HAP-1 (cell line): ENCODE results near the gene PTRHD1.
A peak's percentile ranks its signal among the peaks of the same experiment; 100 is the strongest.

Source experiments
- DNase-seq, 2 experiments: peaks; one replicate each; pipeline ENCODE4 v3.0.0-alpha.2; 2016 to 2020; ENCODE audit warnings: low spot score in 2 of 2
- H3K27me3 ChIP-seq: fragments of 250-450 bp; sonication (Bioruptor Pico); 2 replicates; pipeline ENCODE4 v1.5.1; 2020; ENCODE audit warnings: low read depth, mild to moderate bottlenecking, moderate library complexity
- H3K36me3 ChIP-seq: fragments of 250-450 bp; sonication (Bioruptor Pico); replicated peaks from 2 replicates; pipeline ENCODE4 v1.5.1; 2020; ENCODE audit warnings: mild to moderate bottlenecking
- H3K4me1 ChIP-seq: fragments of 250-450 bp; sonication (Bioruptor Pico); 2 replicates; pipeline ENCODE4 v1.5.1; 2020; ENCODE audit warnings: mild to moderate bottlenecking
- H3K4me3 ChIP-seq: fragments of 250-450 bp; sonication (Bioruptor Pico); 2 replicates; pipeline ENCODE4 v1.5.1; 2020; ENCODE audit warnings: mild to moderate bottlenecking, moderate library complexity
- H3K9me3 ChIP-seq: fragments of 250-450 bp; sonication (Bioruptor Pico); 2 replicates; pipeline ENCODE4 v1.5.1; 2020; ENCODE audit warnings: mild to moderate bottlenecking, moderate library complexity
- in situ Hi-C: fragments of 300-500 bp; cut with MboI; formaldehyde crosslinking; loops from 3 replicates; pipeline ENCODE4 v1.14.3; 2020; ENCODE audit warnings: low sequenced_read_pairs, inconsistent platforms, mixed read lengths

Gene PTRHD1

GRCh38 chr2:24824966-24825882 lies 32.0 kb upstream of the PTRHD1 start:
- Histone ChIP-seq H3K9me3 (no peaks in the 10 kb centered on the region), H3K36me3 (peaks cover 63% of the 10 kb centered on the region), H3K4me1 (peaks cover 15% of the 10 kb centered on the region), H3K4me3 (no peak overlapping the region), H3K27me3 (no peaks in the 10 kb centered on the region)
- in situ Hi-C loops, result loop anchor here (5.0 kb wide), 1 partner anchor 418 kb away; no protein-coding TSS in a partner anchor
- DNase-seq, result peak in 1 of 2 experiments; percentile 57

GRCh38 chr2:24824071-24824588 lies 30.9 kb upstream of the PTRHD1 start:
- DNase-seq, result no peak
- in situ Hi-C loops, result no loop called here
- H3K9me3 ChIP-seq, result no peaks in the 10 kb centered on the region
- no peaks in the 10 kb centered on the region for H3K27me3 ChIP-seq
- H3K4me1 ChIP-seq, result peaks cover 15% of the 10 kb centered on the region
- H3K36me3 ChIP-seq, result peaks cover 70% of the 10 kb centered on the region
- H3K4me3 ChIP-seq, result no peak overlapping the region

- Histone ChIP-seq H3K4me3 (no peak overlapping the region), H3K9me3 (no peaks in the 10 kb centered on the region), H3K36me3 (peaks cover 79% of the 10 kb centered on the region), H3K27me3 (no peaks in the 10 kb centered on the region), H3K4me1 (peaks cover 15% of the 10 kb centered on the region)
- in situ Hi-C loops, result no loop called here
- peak; percentile 83 to 97 for DNase-seq
Observed at GRCh38 chr2:24822049-24822706, 29.0 kb upstream of the PTRHD1 start.

- H3K36me3 ChIP-seq, result peaks cover 82% of the 10 kb centered on the region
- no peaks in the 10 kb centered on the region for H3K27me3 ChIP-seq
- in situ Hi-C loops, result no loop called here
- no peak for DNase-seq
- H3K9me3 ChIP-seq, result no peaks in the 10 kb centered on the region
- no peak overlapping the region for H3K4me3 ChIP-seq
- H3K4me1 ChIP-seq, result peaks cover 15% of the 10 kb centered on the region
Observed at GRCh38 chr2:24821433-24821891, 28.3 kb upstream of the PTRHD1 start.

GRCh38 chr2:24820598-24821432 lies 27.6 kb upstream of the PTRHD1 start:
- Histone ChIP-seq H3K27me3 (no peaks in the 10 kb centered on the region), H3K9me3 (no peaks in the 10 kb centered on the region), H3K4me3 (no peak overlapping the region), H3K4me1 (peaks cover 15% of the 10 kb centered on the region), H3K36me3 (peaks cover 87% of the 10 kb centered on the region)
- no peak for DNase-seq
- in situ Hi-C loops, result no loop called here

GRCh38 chr2:24820175-24820513 lies 27.0 kb upstream of the PTRHD1 start:
- H3K4me1 ChIP-seq, result peaks cover 15% of the 10 kb centered on the region
- no peak overlapping the region for H3K4me3 ChIP-seq
- DNase-seq, result no peak
- H3K27me3 ChIP-seq, result no peaks in the 10 kb centered on the region
- in situ Hi-C loops, result no loop called here
- no peaks in the 10 kb centered on the region for H3K9me3 ChIP-seq
- H3K36me3 ChIP-seq, result peaks cover 88% of the 10 kb centered on the region

- in situ Hi-C loops, result no loop called here
- H3K36me3 ChIP-seq, result peaks cover 88% of the 10 kb centered on the region
- DNase-seq, result no peak
- no peaks in the 10 kb centered on the region for H3K9me3 ChIP-seq
- H3K4me1 ChIP-seq, result peaks cover 15% of the 10 kb centered on the region
- no peaks in the 10 kb centered on the region for H3K27me3 ChIP-seq
- H3K4me3 ChIP-seq, result no peak overlapping the region
Observed at GRCh38 chr2:24819442-24820174, 26.4 kb upstream of the PTRHD1 start.

GRCh38 chr2:24818721-24819167 lies 25.6 kb upstream of the PTRHD1 start:
- in situ Hi-C loops, result no loop called here
- H3K36me3 ChIP-seq, result peaks cover 88% of the 10 kb centered on the region
- no peaks in the 10 kb centered on the region for H3K27me3 ChIP-seq
- H3K4me1 ChIP-seq, result peaks cover 15% of the 10 kb centered on the region
- H3K4me3 ChIP-seq, result no peak overlapping the region
- DNase-seq, result no peak
- H3K9me3 ChIP-seq, result no peaks in the 10 kb centered on the region

- in situ Hi-C loops, result no loop called here
- no peak overlapping the region for H3K4me3 ChIP-seq
- no peaks in the 10 kb centered on the region for H3K9me3 ChIP-seq
- peaks cover 7% of the 10 kb centered on the region for H3K4me1 ChIP-seq
- peaks cover 82% of the 10 kb centered on the region for H3K36me3 ChIP-seq
- H3K27me3 ChIP-seq, result no peaks in the 10 kb centered on the region
- DNase-seq, result no peak
Observed at GRCh38 chr2:24816884-24817283, 23.7 kb upstream of the PTRHD1 start.

GRCh38 chr2:24816404-24816803 lies 23.2 kb upstream of the PTRHD1 start:
- in situ Hi-C loops, result no loop called here
- Histone ChIP-seq H3K4me3 (no peak overlapping the region), H3K4me1 (peaks cover 3% of the 10 kb centered on the region), H3K9me3 (no peaks in the 10 kb centered on the region), H3K27me3 (no peaks in the 10 kb centered on the region), H3K36me3 (peaks cover 80% of the 10 kb centered on the region)
- no peak for DNase-seq

- no peaks in the 10 kb centered on the region for H3K4me1 ChIP-seq
- peaks cover 68% of the 10 kb centered on the region for H3K36me3 ChIP-seq
- no peaks in the 10 kb centered on the region for H3K27me3 ChIP-seq
- H3K9me3 ChIP-seq, result no peaks in the 10 kb centered on the region
- no peak for DNase-seq
- no peak overlapping the region for H3K4me3 ChIP-seq
- in situ Hi-C loops, result no loop called here
Observed at GRCh38 chr2:24815171-24815570, 22.0 kb upstream of the PTRHD1 start.

GRCh38 chr2:24814516-24814915 lies 21.3 kb upstream of the PTRHD1 start:
- Histone ChIP-seq H3K27me3 (no peaks in the 10 kb centered on the region), H3K4me3 (no peak overlapping the region), H3K9me3 (no peaks in the 10 kb centered on the region), H3K4me1 (no peaks in the 10 kb centered on the region), H3K36me3 (peaks cover 63% of the 10 kb centered on the region)
- no peak for DNase-seq
- in situ Hi-C loops, result no loop called here

GRCh38 chr2:24813691-24814137 lies 20.5 kb upstream of the PTRHD1 start:
- Histone ChIP-seq H3K4me1 (no peaks in the 10 kb centered on the region), H3K27me3 (no peaks in the 10 kb centered on the region), H3K9me3 (no peaks in the 10 kb centered on the region), H3K36me3 (peaks cover 55% of the 10 kb centered on the region), H3K4me3 (no peak overlapping the region)
- in situ Hi-C loops, result no loop called here
- no peak for DNase-seq
